Purkinje cell (primary cell): ENCODE data around the gene TMEM120B. TPM values are rescaled to one million over a fixed set of nuclear protein-coding genes. Genes with fewer than 3 reads are reported as not detected.

Source experiments
- polyA plus RNA-seq: library from polyadenylated mRNA; unstranded; fragments of >200 nt; fragmentation: Nextera tagmentation; gene quantifications from 2 replicates; pipeline ENCODE4 v1.2.1, GENCODE V29; 2014

TMEM120B gene
- 8.1 and 8.3 TPM in 2 replicates for polyA plus RNA-seq

DNA sequence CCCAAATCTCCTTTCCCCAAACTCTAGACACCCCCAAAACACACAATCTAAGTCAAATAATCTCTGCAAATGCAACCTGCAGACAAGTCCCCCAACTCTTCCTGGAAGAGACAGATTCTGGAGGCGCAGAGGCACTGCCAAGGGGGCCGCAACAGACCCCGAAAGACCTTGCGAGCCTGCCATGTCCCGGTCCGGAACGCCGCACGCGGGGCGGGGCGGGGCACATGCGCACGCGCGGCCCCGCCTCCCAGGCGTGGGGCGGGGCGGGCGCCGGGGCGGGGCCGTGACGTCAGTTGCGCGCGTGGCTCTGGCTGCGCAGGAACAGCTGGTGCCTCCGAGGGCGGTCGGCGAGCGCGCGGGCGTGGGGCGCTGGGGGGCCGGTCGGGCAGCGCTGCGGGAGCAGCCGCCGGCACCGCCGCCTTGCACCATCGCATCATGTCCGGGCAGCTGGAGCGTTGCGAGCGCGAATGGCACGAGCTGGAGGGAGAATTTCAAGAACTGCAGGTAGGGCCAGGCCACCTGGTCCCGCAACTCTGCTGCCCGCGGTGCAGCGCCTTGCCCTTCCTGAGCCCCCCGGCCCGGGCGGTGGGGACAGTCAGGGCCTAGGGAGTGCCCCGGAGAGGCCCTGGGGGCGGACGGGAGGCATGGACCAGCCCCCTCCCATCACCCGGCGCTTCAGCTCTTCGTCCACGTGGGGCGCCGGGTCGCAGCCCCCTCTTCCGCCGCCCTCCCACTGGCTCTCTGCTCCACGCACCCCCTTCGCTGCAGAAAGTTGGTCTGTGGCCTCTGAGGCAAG, at the start of gene TMEM120B:
TSS of gene TMEM120B (plus strand) at position 292 of the 796 bp plus-strand sequence. CDS start at position 436, 144 bp downstream.

DNA sequence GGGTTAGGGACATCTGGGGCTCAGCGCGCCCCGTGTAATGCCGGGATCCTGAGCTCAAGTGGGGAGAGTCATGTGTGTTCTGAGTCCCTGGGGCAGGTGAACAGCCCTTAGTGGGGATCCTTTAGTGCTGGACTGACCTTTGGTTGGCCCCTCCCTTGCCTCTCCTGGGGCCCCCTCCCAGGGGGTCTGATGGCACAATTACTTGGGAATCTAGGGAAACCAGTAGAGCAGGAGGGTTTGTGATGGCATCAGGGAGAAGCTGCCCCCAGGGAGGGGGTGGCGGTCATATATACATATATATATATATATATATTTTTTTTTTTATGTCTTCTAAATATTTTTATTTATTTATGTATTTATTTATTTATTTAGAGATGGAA, 43.0 kb upstream of the TMEM120B start, which contains the start of gene MORN3:
TSS of gene MORN3 (minus strand) at position 134 of the 380 bp plus-strand sequence. CDS start 171 bp downstream, outside the sequence.

DNA sequence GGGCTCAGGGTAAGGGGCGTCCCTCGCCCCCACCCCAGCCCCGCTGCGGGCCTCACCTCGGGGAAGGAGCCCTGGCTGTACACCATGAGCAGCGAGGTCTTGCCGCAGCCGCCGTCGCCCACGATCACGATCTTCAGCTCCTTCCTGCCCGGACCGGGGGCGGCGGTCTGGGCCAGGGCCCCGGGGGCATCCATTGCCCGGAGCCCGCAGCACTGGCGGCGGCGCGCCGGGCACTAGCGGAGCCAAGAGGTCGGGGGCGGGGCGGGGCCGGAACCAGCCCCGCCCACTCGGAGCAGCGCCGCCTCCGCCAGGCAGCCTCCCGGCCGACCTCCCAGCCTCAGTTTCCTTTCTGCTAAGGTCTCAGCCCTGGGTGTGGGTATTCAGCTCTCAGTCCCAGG, 80.9 kb downstream of the TMEM120B start, which contains the start of gene RHOF:
TSS of gene RHOF (minus strand) at position 249 of the 398 bp plus-strand sequence. CDS start at position 194, 55 bp downstream.

GRCh38 chr12:121803861-121804416, 91.4 kb downstream of the TMEM120B start, which contains the start of gene SETD1B:
TSS of gene SETD1B (plus strand) at chr12:121804009. CDS start at chr12:121804738, 729 bp downstream.

Other genes starting within 250 kb of the TMEM120B start
- 3.7 and 6.0 TPM in 2 replicates for gene KDM2B, start 131.7 kb upstream of the TMEM120B start, polyA plus RNA-seq
- 0.95 TPM in 1 of 2 replicates, not detected in the other for gene ORAI1, start 86.2 kb upstream of the TMEM120B start, polyA plus RNA-seq
- 0.27 and 1.4 TPM in 2 replicates for gene MORN3, start 43.1 kb upstream of the TMEM120B start, polyA plus RNA-seq
- 1.5 and 3.1 TPM in 2 replicates for gene RHOF, start 80.9 kb downstream of the TMEM120B start, polyA plus RNA-seq
- gene SETD1B, start 91.3 kb downstream of the TMEM120B start, polyA plus RNA-seq, result 1.1 and 1.2 TPM in 2 replicates
- gene HPD, start 146.1 kb downstream of the TMEM120B start, polyA plus RNA-seq, result not detected in 2 replicates
- gene PSMD9, start 176.0 kb downstream of the TMEM120B start, polyA plus RNA-seq, result 20.5 and 35.4 TPM in 2 replicates
- gene CFAP251, start 205.8 kb downstream of the TMEM120B start, polyA plus RNA-seq, result 3.4 and 7.0 TPM in 2 replicates